Breast epithelium (tissue), 3 donors: ENCODE results near the gene C2orf68.

Experiments
- POLR2A ChIP-seq: fragments of 450-650 bp; IDR thresholded peaks from one replicate; pipeline ENCODE4 v1.6.1; 2016; ENCODE audit warnings: antibody characterized with exemption, mild to moderate bottlenecking, moderate library complexity
- POLR2AphosphoS5 ChIP-seq, 3 donors: sonication (generic); formaldehyde crosslinking; IDR thresholded peaks; one replicate each; pipeline ENCODE4 v1.6.1; 2017; ENCODE audit warnings: antibody characterized with exemption in 3 of 3
- TF ChIP-seq, protein P1 (sequence below), 3 donors: fragments of 450-650 bp; IDR thresholded peaks; one replicate each; pipeline ENCODE4 v1.5.1; 2016 to 2017; ENCODE audit warnings: antibody characterized with exemption in 3 of 3, mild to moderate bottlenecking in 3 of 3, moderate library complexity in 3 of 3

- TF ChIP-seq, protein P1, sequence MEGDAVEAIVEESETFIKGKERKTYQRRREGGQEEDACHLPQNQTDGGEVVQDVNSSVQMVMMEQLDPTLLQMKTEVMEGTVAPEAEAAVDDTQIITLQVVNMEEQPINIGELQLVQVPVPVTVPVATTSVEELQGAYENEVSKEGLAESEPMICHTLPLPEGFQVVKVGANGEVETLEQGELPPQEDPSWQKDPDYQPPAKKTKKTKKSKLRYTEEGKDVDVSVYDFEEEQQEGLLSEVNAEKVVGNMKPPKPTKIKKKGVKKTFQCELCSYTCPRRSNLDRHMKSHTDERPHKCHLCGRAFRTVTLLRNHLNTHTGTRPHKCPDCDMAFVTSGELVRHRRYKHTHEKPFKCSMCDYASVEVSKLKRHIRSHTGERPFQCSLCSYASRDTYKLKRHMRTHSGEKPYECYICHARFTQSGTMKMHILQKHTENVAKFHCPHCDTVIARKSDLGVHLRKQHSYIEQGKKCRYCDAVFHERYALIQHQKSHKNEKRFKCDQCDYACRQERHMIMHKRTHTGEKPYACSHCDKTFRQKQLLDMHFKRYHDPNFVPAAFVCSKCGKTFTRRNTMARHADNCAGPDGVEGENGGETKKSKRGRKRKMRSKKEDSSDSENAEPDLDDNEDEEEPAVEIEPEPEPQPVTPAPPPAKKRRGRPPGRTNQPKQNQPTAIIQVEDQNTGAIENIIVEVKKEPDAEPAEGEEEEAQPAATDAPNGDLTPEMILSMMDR (IDR thresholded peaks at IDR 0.05), result no peak
- TF ChIP-seq POLR2AphosphoS5 (IDR thresholded peaks at IDR 0.05), result no peak
- TF ChIP-seq POLR2A, result no peak
These were observed 36.1 kb downstream of the C2orf68 start for GRCh38 chr2:85575739-85576138.
